Liver (tissue), 9 donors: ENCODE data around the gene EML2. TPM values are rescaled to one million over a fixed set of nuclear protein-coding genes. Genes with fewer than 3 reads are reported as not detected.

ENCODE experiments used
- DNase-seq: peaks from one replicate; pipeline ENCODE4 v3.0.0-alpha.2; 2017; ENCODE audit warnings: low spot score
- H3K27ac ChIP-seq, 2 donors: one replicate each; pipeline ENCODE4 v1.7.0; 2013; ENCODE audit warnings: inconsistent platforms in 2 of 2, low read length in 2 of 2, control low read depth in 1 of 2, low read depth in 1 of 2, mild to moderate bottlenecking in 1 of 2
- H3K27me3 ChIP-seq, 4 donors: one replicate each; pipeline versions ENCODE4 v1.6.1 to v1.7.0; 2013; ENCODE audit warnings: low read length in 3 of 4, inconsistent platforms in 1 of 4, mild to moderate bottlenecking in 1 of 4, moderate library complexity in 1 of 4; ENCODE audit not compliant: control insufficient read depth in 4 of 4, insufficient read depth in 4 of 4
- H3K36me3 ChIP-seq, 4 donors: one replicate each; pipeline versions ENCODE4 v1.6.1 to v1.7.0; 2013; ENCODE audit warnings: low read length in 3 of 4, mild to moderate bottlenecking in 3 of 4, low read depth in 1 of 4, moderate library complexity in 1 of 4; ENCODE audit not compliant: control insufficient read depth in 4 of 4, insufficient read depth in 3 of 4
- H3K4me1 ChIP-seq, 4 donors: one replicate each; pipeline versions ENCODE4 v1.6.1 to v1.7.0; 2013; ENCODE audit warnings: low read length in 3 of 4, mild to moderate bottlenecking in 3 of 4, moderate library complexity in 1 of 4; ENCODE audit not compliant: control insufficient read depth in 4 of 4, insufficient read depth in 4 of 4
- H3K4me3 ChIP-seq, 3 donors: one replicate each; pipeline versions ENCODE4 v1.6.1 to v1.7.0; 2013; ENCODE audit warnings: low read length in 3 of 3, control low read depth in 1 of 3, low read depth in 1 of 3, mild to moderate bottlenecking in 1 of 3
- H3K9ac ChIP-seq, 2 donors: one replicate each; pipeline ENCODE4 v1.7.0; 2013; ENCODE audit warnings: low read length in 2 of 2, mild to moderate bottlenecking in 2 of 2, moderate library complexity in 2 of 2, control low read depth in 1 of 2, low read depth in 1 of 2
- H3K9me3 ChIP-seq, 4 donors: one replicate each; pipeline versions ENCODE4 v1.6.1 to v1.7.0; 2013; ENCODE audit warnings: low read length in 3 of 4; ENCODE audit not compliant: control insufficient read depth in 4 of 4
- FOXA1 ChIP-seq: IDR thresholded peaks from 2 replicates; pipeline ENCODE4 v1.6.1; 2016; ENCODE audit warnings: antibody characterized with exemption
- GABPA ChIP-seq, 2 donors: IDR thresholded peaks in 1 of 2; conservative IDR thresholded peaks in 1 of 2; 2 replicates each; pipeline ENCODE4 v1.6.1; 2016; ENCODE audit warnings: antibody characterized with exemption in 2 of 2, mild to moderate bottlenecking in 1 of 2, moderate library complexity in 1 of 2
- HNF4A ChIP-seq, 2 donors: conservative IDR thresholded peaks; 2 replicates each; pipeline ENCODE4 v1.6.1; 2016; ENCODE audit warnings: antibody characterized with exemption in 2 of 2, mild to moderate bottlenecking in 2 of 2
- HNF4G ChIP-seq: IDR thresholded peaks from 2 replicates; pipeline ENCODE4 v1.6.1; 2016; ENCODE audit warnings: antibody characterized with exemption
- JUND ChIP-seq, 2 donors: IDR thresholded peaks; 2 replicates each; pipeline ENCODE4 v1.6.1; 2016; ENCODE audit warnings: antibody characterized with exemption in 2 of 2
- NR2F2 ChIP-seq: IDR thresholded peaks from 2 replicates; pipeline ENCODE4 v1.6.1; 2016; ENCODE audit warnings: antibody characterized with exemption
- RAD21 ChIP-seq, 2 donors: IDR thresholded peaks; 2 replicates each; pipeline ENCODE4 v1.6.1; 2016; ENCODE audit warnings: antibody characterized with exemption in 2 of 2, mild to moderate bottlenecking in 2 of 2
- RXRA ChIP-seq, 2 donors: IDR thresholded peaks; 2 replicates each; pipeline ENCODE4 v1.6.1; 2017 to 2018; ENCODE audit warnings: antibody characterized with exemption in 2 of 2, mild to moderate bottlenecking in 1 of 2
- SP1 ChIP-seq: IDR thresholded peaks from 2 replicates; pipeline ENCODE4 v1.6.1; 2018; ENCODE audit warnings: antibody characterized with exemption, mild to moderate bottlenecking
- TAF1 ChIP-seq: conservative IDR thresholded peaks from 2 replicates; pipeline ENCODE4 v1.6.1; 2016; ENCODE audit warnings: antibody characterized with exemption, mild to moderate bottlenecking
- YY1 ChIP-seq: IDR thresholded peaks from 2 replicates; pipeline ENCODE4 v1.6.1; 2016; ENCODE audit warnings: antibody characterized with exemption, mild to moderate bottlenecking
- WGBS: extraction: QIAGEN DNeasy Blood & Tissue Kit; methylation state at CpG from one replicate; pipeline ENCODE4 v1.1.7; 2013; 5-methylcytosine and 5-hydroxymethylcytosine counted together
- polyA plus RNA-seq, 2 donors: library from polyadenylated mRNA; stranded (reverse) in 1 of 2; unstranded in 1 of 2; fragments of 200-250 nt in 1 of 2; fragments of >200 nt in 1 of 2; fragmentation: Nextera tagmentation in 1 of 2; extraction: Ambion mirVana in 1 of 2; gene quantifications; one replicate each; pipeline versions ENCODE4 v1.2.1 to v1.2.3, GENCODE V29; 2013 to 2015
- total RNA-seq, 2 donors: library from RNA; depleted of rRNA; stranded (reverse); fragments of >200 nt; gene quantifications; one replicate each; pipeline ENCODE4 v1.2.3, GENCODE V29; 2014
- TF ChIP-seq, protein P1 (sequence below): IDR thresholded peaks from 2 replicates; pipeline ENCODE4 v1.6.1; 2016; ENCODE audit warnings: antibody characterized with exemption
- TF ChIP-seq, protein P2 (sequence below): IDR thresholded peaks from 2 replicates; pipeline ENCODE4 v1.6.1; 2016; ENCODE audit warnings: antibody characterized with exemption, mild to moderate bottlenecking
- TF ChIP-seq, protein P3 (sequence below): IDR thresholded peaks from 2 replicates; pipeline ENCODE4 v1.6.1; 2016; ENCODE audit warnings: antibody characterized with exemption
- TF ChIP-seq, protein P4 (sequence below): fragments of 150-350 bp; IDR thresholded peaks from 2 replicates; pipeline ENCODE4 v1.5.1; 2017; ENCODE audit warnings: improper control_type of control experiment, low read depth, low read length; ENCODE audit not compliant: missing input control
- TF ChIP-seq, protein P5 (sequence below): IDR thresholded peaks from 2 replicates; pipeline ENCODE4 v1.6.1; 2016; ENCODE audit warnings: antibody characterized with exemption
- donor health status: healthy.
- donor health status: healthy.
- donor health status: healthy.
- donor health status: healthy.
- donor health status: healthy.

Gene EML2
- total and polyA plus RNA-seq, 4 donors, result 1.1 to 10.4 (median 9.0) TPM

DNA sequence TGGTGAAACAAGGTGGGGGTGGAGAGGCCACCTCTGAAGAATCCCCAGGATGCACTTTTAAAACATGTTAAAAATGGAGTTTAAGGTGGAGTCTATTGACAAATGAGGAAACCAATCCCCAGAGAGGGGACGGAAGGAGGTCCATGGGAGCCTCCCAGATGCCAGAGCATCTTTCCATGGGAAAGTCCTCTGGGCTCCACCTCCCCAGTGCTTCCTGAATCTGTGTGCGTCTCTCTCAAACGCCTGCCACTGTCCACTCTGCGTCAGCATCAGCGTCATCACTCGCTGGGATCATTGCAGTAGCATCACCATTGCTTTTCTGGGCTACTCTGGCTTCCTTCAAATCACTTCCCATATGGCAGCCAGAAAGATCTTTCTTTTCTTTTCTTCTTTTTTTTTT is 43.4 kb downstream of the EML2 start:
- Histone ChIP-seq H3K4me1 (peaks cover 0 to 7% (median under 1%) of the 10 kb centered on the region in 4 donors), H3K36me3 (no peaks in the 10 kb centered on the region), H3K9me3 (no peaks in the 10 kb centered on the region), H3K27me3 (peaks cover 0 to 10% (median 3%) of the 10 kb centered on the region in 4 donors), H3K27ac (no peak overlapping the region), H3K9ac (no peak overlapping the region), H3K4me3 (no peak overlapping the region)
- 58% methylated on average over 6 of the region's 6 CpGs for WGBS
- DNase-seq, result no peak
- TF ChIP-seq, protein P1, sequence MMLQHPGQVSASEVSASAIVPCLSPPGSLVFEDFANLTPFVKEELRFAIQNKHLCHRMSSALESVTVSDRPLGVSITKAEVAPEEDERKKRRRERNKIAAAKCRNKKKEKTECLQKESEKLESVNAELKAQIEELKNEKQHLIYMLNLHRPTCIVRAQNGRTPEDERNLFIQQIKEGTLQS, result no peak
- TF ChIP-seq HNF4G (no peak), JUND (IDR thresholded peaks at IDR 0.05) (no peak), FOXA1 (no peak), SP1 (no peak), NR2F2 (no peak), RAD21 (IDR thresholded peaks at IDR 0.05) (no peak), GABPA (IDR thresholded peaks at IDR 0.05 in 1 of 2, conservative IDR thresholded peaks at IDR 0.05 in 1 of 2) (no peak), TAF1 (no peak), YY1 (no peak)
- TF ChIP-seq, protein P2, sequence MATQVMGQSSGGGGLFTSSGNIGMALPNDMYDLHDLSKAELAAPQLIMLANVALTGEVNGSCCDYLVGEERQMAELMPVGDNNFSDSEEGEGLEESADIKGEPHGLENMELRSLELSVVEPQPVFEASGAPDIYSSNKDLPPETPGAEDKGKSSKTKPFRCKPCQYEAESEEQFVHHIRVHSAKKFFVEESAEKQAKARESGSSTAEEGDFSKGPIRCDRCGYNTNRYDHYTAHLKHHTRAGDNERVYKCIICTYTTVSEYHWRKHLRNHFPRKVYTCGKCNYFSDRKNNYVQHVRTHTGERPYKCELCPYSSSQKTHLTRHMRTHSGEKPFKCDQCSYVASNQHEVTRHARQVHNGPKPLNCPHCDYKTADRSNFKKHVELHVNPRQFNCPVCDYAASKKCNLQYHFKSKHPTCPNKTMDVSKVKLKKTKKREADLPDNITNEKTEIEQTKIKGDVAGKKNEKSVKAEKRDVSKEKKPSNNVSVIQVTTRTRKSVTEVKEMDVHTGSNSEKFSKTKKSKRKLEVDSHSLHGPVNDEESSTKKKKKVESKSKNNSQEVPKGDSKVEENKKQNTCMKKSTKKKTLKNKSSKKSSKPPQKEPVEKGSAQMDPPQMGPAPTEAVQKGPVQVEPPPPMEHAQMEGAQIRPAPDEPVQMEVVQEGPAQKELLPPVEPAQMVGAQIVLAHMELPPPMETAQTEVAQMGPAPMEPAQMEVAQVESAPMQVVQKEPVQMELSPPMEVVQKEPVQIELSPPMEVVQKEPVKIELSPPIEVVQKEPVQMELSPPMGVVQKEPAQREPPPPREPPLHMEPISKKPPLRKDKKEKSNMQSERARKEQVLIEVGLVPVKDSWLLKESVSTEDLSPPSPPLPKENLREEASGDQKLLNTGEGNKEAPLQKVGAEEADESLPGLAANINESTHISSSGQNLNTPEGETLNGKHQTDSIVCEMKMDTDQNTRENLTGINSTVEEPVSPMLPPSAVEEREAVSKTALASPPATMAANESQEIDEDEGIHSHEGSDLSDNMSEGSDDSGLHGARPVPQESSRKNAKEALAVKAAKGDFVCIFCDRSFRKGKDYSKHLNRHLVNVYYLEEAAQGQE, result no peak
- TF ChIP-seq, protein P3, sequence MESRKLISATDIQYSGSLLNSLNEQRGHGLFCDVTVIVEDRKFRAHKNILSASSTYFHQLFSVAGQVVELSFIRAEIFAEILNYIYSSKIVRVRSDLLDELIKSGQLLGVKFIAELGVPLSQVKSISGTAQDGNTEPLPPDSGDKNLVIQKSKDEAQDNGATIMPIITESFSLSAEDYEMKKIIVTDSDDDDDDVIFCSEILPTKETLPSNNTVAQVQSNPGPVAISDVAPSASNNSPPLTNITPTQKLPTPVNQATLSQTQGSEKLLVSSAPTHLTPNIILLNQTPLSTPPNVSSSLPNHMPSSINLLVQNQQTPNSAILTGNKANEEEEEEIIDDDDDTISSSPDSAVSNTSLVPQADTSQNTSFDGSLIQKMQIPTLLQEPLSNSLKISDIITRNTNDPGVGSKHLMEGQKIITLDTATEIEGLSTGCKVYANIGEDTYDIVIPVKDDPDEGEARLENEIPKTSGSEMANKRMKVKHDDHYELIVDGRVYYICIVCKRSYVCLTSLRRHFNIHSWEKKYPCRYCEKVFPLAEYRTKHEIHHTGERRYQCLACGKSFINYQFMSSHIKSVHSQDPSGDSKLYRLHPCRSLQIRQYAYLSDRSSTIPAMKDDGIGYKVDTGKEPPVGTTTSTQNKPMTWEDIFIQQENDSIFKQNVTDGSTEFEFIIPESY, result no peak
- TF ChIP-seq, protein P4, sequence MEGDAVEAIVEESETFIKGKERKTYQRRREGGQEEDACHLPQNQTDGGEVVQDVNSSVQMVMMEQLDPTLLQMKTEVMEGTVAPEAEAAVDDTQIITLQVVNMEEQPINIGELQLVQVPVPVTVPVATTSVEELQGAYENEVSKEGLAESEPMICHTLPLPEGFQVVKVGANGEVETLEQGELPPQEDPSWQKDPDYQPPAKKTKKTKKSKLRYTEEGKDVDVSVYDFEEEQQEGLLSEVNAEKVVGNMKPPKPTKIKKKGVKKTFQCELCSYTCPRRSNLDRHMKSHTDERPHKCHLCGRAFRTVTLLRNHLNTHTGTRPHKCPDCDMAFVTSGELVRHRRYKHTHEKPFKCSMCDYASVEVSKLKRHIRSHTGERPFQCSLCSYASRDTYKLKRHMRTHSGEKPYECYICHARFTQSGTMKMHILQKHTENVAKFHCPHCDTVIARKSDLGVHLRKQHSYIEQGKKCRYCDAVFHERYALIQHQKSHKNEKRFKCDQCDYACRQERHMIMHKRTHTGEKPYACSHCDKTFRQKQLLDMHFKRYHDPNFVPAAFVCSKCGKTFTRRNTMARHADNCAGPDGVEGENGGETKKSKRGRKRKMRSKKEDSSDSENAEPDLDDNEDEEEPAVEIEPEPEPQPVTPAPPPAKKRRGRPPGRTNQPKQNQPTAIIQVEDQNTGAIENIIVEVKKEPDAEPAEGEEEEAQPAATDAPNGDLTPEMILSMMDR, result no peak
- TF ChIP-seq, protein P5, sequence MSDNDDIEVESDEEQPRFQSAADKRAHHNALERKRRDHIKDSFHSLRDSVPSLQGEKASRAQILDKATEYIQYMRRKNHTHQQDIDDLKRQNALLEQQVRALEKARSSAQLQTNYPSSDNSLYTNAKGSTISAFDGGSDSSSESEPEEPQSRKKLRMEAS, result no peak

DNA sequence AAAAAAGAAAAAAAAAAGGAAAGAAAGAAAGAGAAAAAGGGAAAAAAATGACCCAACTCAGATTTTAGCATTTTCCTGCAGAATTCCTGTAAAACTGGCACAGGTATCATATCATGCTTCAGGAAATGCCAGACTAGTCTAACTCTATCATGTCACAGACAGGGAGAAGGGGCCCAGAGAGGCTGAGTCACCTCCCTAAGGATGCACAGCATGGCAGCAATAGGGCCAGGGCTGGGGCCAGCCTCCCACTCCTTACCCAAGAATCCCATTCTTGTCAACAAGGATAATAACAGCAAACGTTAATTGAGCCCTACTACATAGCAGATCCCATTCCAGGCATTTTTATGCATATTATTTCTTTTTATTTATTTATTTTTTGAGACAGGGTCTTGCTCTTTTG is 45.7 kb downstream of the EML2 start:
- Histone ChIP-seq H3K36me3 (no peaks in the 10 kb centered on the region), H3K9ac (no peak overlapping the region), H3K27me3 (peaks cover 0 to 5% (median 0%) of the 10 kb centered on the region in 4 donors), H3K4me3 (no peak overlapping the region), H3K4me1 (peaks cover 0 to 2% (median 0%) of the 10 kb centered on the region in 4 donors), H3K9me3 (no peaks in the 10 kb centered on the region), H3K27ac (no peak overlapping the region)
- no peak for DNase-seq
- 7% methylated on average over 1 of the region's 1 CpG for WGBS
- no peak for TF ChIP-seq YY1
- TF ChIP-seq, protein P2, result no peak
- TF ChIP-seq, protein P1, result no peak
- no peak for TF ChIP-seq RXRA (IDR thresholded peaks at IDR 0.05)
- TF ChIP-seq GABPA (IDR thresholded peaks at IDR 0.05 in 1 of 2, conservative IDR thresholded peaks at IDR 0.05 in 1 of 2), result no peak
- TF ChIP-seq, protein P4, result no peak
- no peak for TF ChIP-seq HNF4A (conservative IDR thresholded peaks at IDR 0.05)
- TF ChIP-seq RAD21 (IDR thresholded peaks at IDR 0.05), result no peak
- no peak for TF ChIP-seq FOXA1
- TF ChIP-seq HNF4G, result no peak
- TF ChIP-seq JUND (IDR thresholded peaks at IDR 0.05), result no peak
